Activated T-cell treated with anti-CD3 and anti-CD28 coated beads, Interleukin-2, amount 50 U/mL, for 24 hours (primary cell): ENCODE data around the gene DAPK2.

Source experiments
- DNase-seq: peaks from one replicate; pipeline ENCODE4 v3.0.0-alpha.2; 2020
- H3K27ac Mint-ChIP-seq: 2 replicates; pipeline ENCODE4 v1.8.0; 2020; ENCODE audit warnings: mild to moderate bottlenecking, mixed read lengths
- H3K27me3 Mint-ChIP-seq: 2 replicates; pipeline ENCODE4 v1.8.0; 2020; ENCODE audit warnings: mixed read lengths
- H3K36me3 Mint-ChIP-seq: 2 replicates; pipeline ENCODE4 v1.8.0; 2020; ENCODE audit warnings: low read depth, mixed read lengths
- H3K4me1 Mint-ChIP-seq: 2 replicates; pipeline ENCODE4 v1.8.0; 2020; ENCODE audit warnings: low read depth, mixed read lengths
- H3K4me3 Mint-ChIP-seq: 2 replicates; pipeline ENCODE4 v1.8.0; 2020; ENCODE audit warnings: mild to moderate bottlenecking, moderate library complexity, mixed read lengths
- H3K9me3 Mint-ChIP-seq: 2 replicates; pipeline ENCODE4 v1.8.0; 2020; ENCODE audit warnings: mixed read lengths

Gene DAPK2

GRCh38 chr15:63879995-63880394, 166.3 kb downstream of the DAPK2 start:
- no peak overlapping the region for H3K4me3 Mint-ChIP-seq
- no peak for DNase-seq
- no peak overlapping the region for H3K27ac Mint-ChIP-seq
- H3K36me3 Mint-ChIP-seq = no peaks in the 10 kb centered on the region
- no peaks in the 10 kb centered on the region for H3K9me3 Mint-ChIP-seq
- peaks cover 5% of the 10 kb centered on the region for H3K4me1 Mint-ChIP-seq
- no peaks in the 10 kb centered on the region for H3K27me3 Mint-ChIP-seq

- H3K27ac Mint-ChIP-seq = no peak overlapping the region
Observed at GRCh38 chr15:63879211-63879610, 167.1 kb downstream of the DAPK2 start.

GRCh38 chr15:63877713-63878271, 168.5 kb downstream of the DAPK2 start:
- H3K4me1 Mint-ChIP-seq = peaks cover 5% of the 10 kb centered on the region
- no peak overlapping the region for H3K4me3 Mint-ChIP-seq
- H3K27me3 Mint-ChIP-seq = no peaks in the 10 kb centered on the region
- no peak overlapping the region for H3K27ac Mint-ChIP-seq
- DNase-seq = no peak
- H3K9me3 Mint-ChIP-seq = no peaks in the 10 kb centered on the region
- no peaks in the 10 kb centered on the region for H3K36me3 Mint-ChIP-seq

More at GRCh38 chr15:63879211-63879610, 167.1 kb downstream of the DAPK2 start:
- H3K4me1 Mint-ChIP-seq = peaks cover 5% of the 10 kb centered on the region
- no peaks in the 10 kb centered on the region for H3K27me3 Mint-ChIP-seq
- DNase-seq = no peak
- no peaks in the 10 kb centered on the region for H3K9me3 Mint-ChIP-seq
- H3K36me3 Mint-ChIP-seq = no peaks in the 10 kb centered on the region
- H3K4me3 Mint-ChIP-seq = no peak overlapping the region

DNA sequence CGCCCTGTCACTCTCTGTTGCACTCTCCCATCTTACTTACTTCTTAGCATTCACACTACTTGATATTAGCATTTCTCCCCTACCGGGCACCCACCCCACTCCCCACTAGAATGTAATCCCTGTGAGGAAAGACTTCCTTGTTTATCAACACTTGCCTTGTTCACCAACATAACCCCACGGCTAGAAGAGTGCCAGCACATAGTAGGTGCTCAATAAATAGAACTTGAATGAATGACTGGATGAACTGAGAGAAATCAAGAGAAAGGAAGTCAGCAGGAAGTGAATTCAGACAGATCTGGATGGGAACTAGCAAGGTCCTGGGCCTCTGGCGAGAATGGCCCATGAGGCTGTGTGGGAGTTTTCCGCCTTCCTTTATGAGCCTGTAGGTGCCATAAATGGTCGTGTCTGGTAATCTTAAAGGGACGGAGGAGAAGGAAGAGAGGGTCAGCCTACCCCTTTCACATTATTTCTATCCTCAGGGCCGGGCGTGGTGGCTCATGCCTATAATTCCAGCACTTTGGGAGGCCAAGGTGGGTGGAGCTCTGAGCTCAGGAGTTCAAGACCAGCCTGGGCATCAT, 170.1 kb downstream of the DAPK2 start:
- no peak for DNase-seq
- H3K9me3 Mint-ChIP-seq = no peaks in the 10 kb centered on the region
- H3K27me3 Mint-ChIP-seq = no peaks in the 10 kb centered on the region
- H3K4me3 Mint-ChIP-seq = no peak overlapping the region
- H3K4me1 Mint-ChIP-seq = peaks cover 4% of the 10 kb centered on the region
- no peak overlapping the region for H3K27ac Mint-ChIP-seq
- H3K36me3 Mint-ChIP-seq = no peaks in the 10 kb centered on the region

DNA sequence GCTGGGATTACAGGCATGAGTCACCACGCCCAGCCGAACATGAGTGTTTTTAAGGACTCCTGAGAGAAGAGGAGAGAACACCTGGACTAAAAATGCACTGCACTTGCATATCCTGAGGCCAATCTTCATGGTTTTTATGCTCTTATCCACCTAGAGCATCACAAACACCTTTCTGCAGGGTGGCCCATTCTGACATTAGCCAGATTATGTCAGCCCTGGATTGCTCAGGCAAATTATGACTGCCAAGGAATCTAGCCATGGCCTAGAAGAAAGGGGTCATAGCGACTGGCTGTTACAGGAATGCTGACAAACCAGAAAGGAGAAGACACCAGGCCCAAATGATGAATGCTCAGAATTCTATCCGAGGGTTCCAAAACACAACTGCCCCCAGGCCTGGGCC, 171.7 kb downstream of the DAPK2 start:
- Mint-ChIP-seq H3K4me1 (peaks cover 16% of the 10 kb centered on the region), H3K36me3 (no peaks in the 10 kb centered on the region), H3K27ac (no peak overlapping the region), H3K9me3 (no peaks in the 10 kb centered on the region), H3K27me3 (no peaks in the 10 kb centered on the region), H3K4me3 (no peak overlapping the region)
- no peak for DNase-seq

DNA sequence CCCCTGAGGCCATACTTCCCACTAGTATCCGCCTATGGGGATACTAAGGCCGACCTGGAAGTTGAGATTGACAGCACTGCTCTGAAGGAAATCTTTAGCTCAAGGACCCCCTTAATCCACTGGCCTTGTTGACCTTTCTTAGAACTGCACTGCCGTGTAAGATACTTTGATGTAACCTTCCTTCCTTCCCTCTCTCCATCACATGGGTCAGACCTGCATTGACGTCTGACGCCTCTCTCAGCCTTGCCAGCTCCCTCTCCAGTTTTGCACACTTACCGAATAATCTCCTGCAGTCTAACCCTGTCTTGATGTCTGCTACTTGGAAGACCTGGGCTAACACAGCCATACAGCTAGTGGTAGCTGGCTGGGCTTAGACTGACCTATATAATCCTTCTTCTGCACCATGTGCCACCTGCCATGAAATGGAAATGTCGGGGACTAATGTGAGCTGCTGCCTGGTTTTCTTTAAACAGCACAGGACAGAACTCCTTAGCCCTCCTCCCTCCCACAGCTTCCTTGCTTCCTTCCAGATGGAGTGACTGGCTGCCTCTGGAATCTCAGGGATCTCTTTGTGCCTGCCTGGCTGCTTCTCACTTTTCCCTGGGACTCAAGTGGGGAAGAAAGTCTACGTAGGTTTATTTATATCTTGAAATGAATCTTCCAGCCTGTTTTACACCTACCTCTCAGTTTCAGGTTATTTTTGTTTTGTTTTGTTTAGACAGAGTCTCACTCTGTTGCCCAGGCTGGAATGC, 173.3 kb downstream of the DAPK2 start:
- H3K27ac Mint-ChIP-seq = no peak overlapping the region
- DNase-seq = no peak
- no peaks in the 10 kb centered on the region for H3K36me3 Mint-ChIP-seq
- H3K9me3 Mint-ChIP-seq = no peaks in the 10 kb centered on the region
- H3K27me3 Mint-ChIP-seq = no peaks in the 10 kb centered on the region
- H3K4me3 Mint-ChIP-seq = no peak overlapping the region
- peaks cover 21% of the 10 kb centered on the region for H3K4me1 Mint-ChIP-seq

- no peak for DNase-seq
- Mint-ChIP-seq H3K27me3 (no peaks in the 10 kb centered on the region), H3K27ac (peak overlapping the region; percentile 75), H3K9me3 (no peaks in the 10 kb centered on the region), H3K36me3 (no peaks in the 10 kb centered on the region), H3K4me3 (no peak overlapping the region), H3K4me1 (peaks cover 23% of the 10 kb centered on the region)
Observed at GRCh38 chr15:63870487-63871209, 175.6 kb downstream of the DAPK2 start.

GRCh38 chr15:63870043-63870394, 176.3 kb downstream of the DAPK2 start:
- H3K27ac Mint-ChIP-seq = peak overlapping the region; percentile 81
- no peak for DNase-seq
- H3K36me3 Mint-ChIP-seq = no peaks in the 10 kb centered on the region
- H3K9me3 Mint-ChIP-seq = no peaks in the 10 kb centered on the region
- H3K4me3 Mint-ChIP-seq = no peak overlapping the region
- peaks cover 23% of the 10 kb centered on the region for H3K4me1 Mint-ChIP-seq
- H3K27me3 Mint-ChIP-seq = no peaks in the 10 kb centered on the region

GRCh38 chr15:63869371-63870042, 176.8 kb downstream of the DAPK2 start:
- Mint-ChIP-seq H3K4me3 (no peak overlapping the region), H3K9me3 (no peaks in the 10 kb centered on the region), H3K27me3 (no peaks in the 10 kb centered on the region), H3K4me1 (peaks cover 23% of the 10 kb centered on the region), H3K27ac (peak overlapping the region; percentile 81), H3K36me3 (no peaks in the 10 kb centered on the region)
- DNase-seq = no peak

- Mint-ChIP-seq H3K9me3 (no peaks in the 10 kb centered on the region), H3K4me1 (peaks cover 23% of the 10 kb centered on the region), H3K27ac (no peak overlapping the region), H3K27me3 (no peaks in the 10 kb centered on the region), H3K36me3 (no peaks in the 10 kb centered on the region), H3K4me3 (no peak overlapping the region)
- DNase-seq = no peak
Observed at GRCh38 chr15:63864186-63864585, 182.1 kb downstream of the DAPK2 start.

GRCh38 chr15:63861946-63862517, 184.3 kb downstream of the DAPK2 start:
- H3K4me1 Mint-ChIP-seq = peaks cover 42% of the 10 kb centered on the region
- H3K27ac Mint-ChIP-seq = peak overlapping the region; percentile 13
- no peaks in the 10 kb centered on the region for H3K27me3 Mint-ChIP-seq
- H3K9me3 Mint-ChIP-seq = no peaks in the 10 kb centered on the region
- no peak for DNase-seq
- H3K36me3 Mint-ChIP-seq = no peaks in the 10 kb centered on the region
- H3K4me3 Mint-ChIP-seq = no peak overlapping the region

DNA sequence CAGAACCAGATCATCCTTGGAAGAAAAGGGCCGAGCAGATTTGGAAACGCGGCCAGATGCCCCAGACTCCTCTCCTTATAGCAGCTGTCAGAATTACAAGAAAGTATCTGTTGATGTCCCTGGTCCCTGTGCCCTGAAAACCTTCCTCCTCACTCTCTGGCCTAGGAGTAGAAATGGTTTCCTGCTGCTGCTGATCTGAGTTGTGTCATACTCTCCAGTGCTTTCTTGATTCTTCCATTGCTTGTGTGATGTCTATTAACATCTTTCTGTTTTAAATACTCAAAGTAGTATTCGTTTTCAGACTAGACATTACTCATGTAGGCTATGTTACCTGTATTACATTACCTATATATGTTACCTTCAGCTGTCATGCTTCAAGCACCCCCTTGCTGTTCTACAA, 185.7 kb downstream of the DAPK2 start:
- Mint-ChIP-seq H3K9me3 (no peaks in the 10 kb centered on the region), H3K4me3 (no peak overlapping the region), H3K36me3 (no peaks in the 10 kb centered on the region), H3K27ac (peak overlapping the region; percentile 82), H3K27me3 (no peaks in the 10 kb centered on the region), H3K4me1 (peaks cover 48% of the 10 kb centered on the region)
- no peak for DNase-seq

GRCh38 chr15:63860155-63860554, 186.1 kb downstream of the DAPK2 start:
- Mint-ChIP-seq H3K4me3 (no peak overlapping the region), H3K4me1 (peaks cover 52% of the 10 kb centered on the region), H3K27me3 (no peaks in the 10 kb centered on the region), H3K9me3 (no peaks in the 10 kb centered on the region), H3K36me3 (no peaks in the 10 kb centered on the region), H3K27ac (peak overlapping the region; percentile 82)
- peak; percentile 51 for DNase-seq

GRCh38 chr15:63858881-63859280, 187.4 kb downstream of the DAPK2 start:
- peaks cover 54% of the 10 kb centered on the region for H3K4me1 Mint-ChIP-seq
- H3K27me3 Mint-ChIP-seq = no peaks in the 10 kb centered on the region
- H3K9me3 Mint-ChIP-seq = no peaks in the 10 kb centered on the region
- no peak for DNase-seq
- H3K36me3 Mint-ChIP-seq = no peaks in the 10 kb centered on the region
- H3K27ac Mint-ChIP-seq = peak overlapping the region; percentile 82
- H3K4me3 Mint-ChIP-seq = no peak overlapping the region
